Renal cortical epithelial cell (primary cell): ENCODE results near the gene DOCK6. TPM values are rescaled to one million over a fixed set of nuclear protein-coding genes. Genes with fewer than 3 reads are reported as not detected.
"Not testable (repeated sequence)": the region's sequence is repeated elsewhere in the genome, so short reads cannot be mapped to it uniquely, and the experiment has no call there.

Experiments used
- DNase-seq: peaks from one replicate; pipeline ENCODE4 v3.0.0-alpha.2; 2011; ENCODE audit warnings: low read depth
- total RNA-seq: library from RNA; depleted of rRNA; stranded (reverse); fragments of >200 nt; gene quantifications from 2 replicates; pipeline ENCODE4 v1.2.3, GENCODE V29; 2014

The DOCK6 gene
- total RNA-seq, 1 donor from 2014 or later, result 27.1 TPM

- DNase-seq, result no peak
These were observed 65.7 kb downstream of the DOCK6 start for GRCh38 chr19:11196406-11197287.

GRCh38 chr19:11195681-11196080 is 66.6 kb downstream of the DOCK6 start:
- DNase-seq, result no peak

- no peak for DNase-seq
These were observed 67.4 kb downstream of the DOCK6 start for GRCh38 chr19:11194656-11195558.

GRCh38 chr19:11194173-11194572 is 68.2 kb downstream of the DOCK6 start:
- no peak for DNase-seq

GRCh38 chr19:11192957-11193939 is 69.1 kb downstream of the DOCK6 start:
- DNase-seq, result no peak

- DNase-seq, result peak; percentile 75
These were observed 70.4 kb downstream of the DOCK6 start for GRCh38 chr19:11191934-11192333.

GRCh38 chr19:11191273-11191755 is 71.0 kb downstream of the DOCK6 start:
- no peak for DNase-seq

- DNase-seq, result no peak
These were observed 71.8 kb downstream of the DOCK6 start for GRCh38 chr19:11190501-11190900.

GRCh38 chr19:11187441-11187840 is 74.9 kb downstream of the DOCK6 start:
- DNase-seq, result no peak

GRCh38 chr19:11182994-11183393 is 79.3 kb downstream of the DOCK6 start:
- DNase-seq, result no peak

GRCh38 chr19:11181488-11181887 is 80.8 kb downstream of the DOCK6 start:
- no peak for DNase-seq

- DNase-seq, result not testable (repeated sequence)
These were observed 81.3 kb downstream of the DOCK6 start for GRCh38 chr19:11180975-11181374.

- no peak for DNase-seq
These were observed 82.0 kb downstream of the DOCK6 start for GRCh38 chr19:11180346-11180745.

GRCh38 chr19:11179716-11180297 is 82.5 kb downstream of the DOCK6 start:
- no peak for DNase-seq

GRCh38 chr19:11179145-11179465 is 83.2 kb downstream of the DOCK6 start:
- not testable (repeated sequence) for DNase-seq

GRCh38 chr19:11177592-11177991 is 84.7 kb downstream of the DOCK6 start:
- DNase-seq, result no peak

- no peak for DNase-seq
These were observed 85.7 kb downstream of the DOCK6 start for GRCh38 chr19:11176466-11177193.

- no peak for DNase-seq
These were observed 86.4 kb downstream of the DOCK6 start for GRCh38 chr19:11175920-11176319.

- no peak for DNase-seq
These were observed 88.0 kb downstream of the DOCK6 start for GRCh38 chr19:11174336-11174735.

- DNase-seq, result no peak
These were observed 88.7 kb downstream of the DOCK6 start for GRCh38 chr19:11173516-11174155.
